Measurements from ENCODE around the gene ANGPTL5. TPM values are rescaled to one million over a fixed set of nuclear protein-coding genes. Genes with fewer than 3 reads are reported as not detected.

Gene ANGPTL5
- total RNA-seq (ENCODE audit: low replicate concordance): 0.23 TPM in 1 of 2 replicates, not detected in the other

GRCh38 chr11:101916422-101916821 lies at the start of gene ANGPTL5:
TSS of gene ANGPTL5 (minus strand) at chr11:101916522. CDS start at chr11:101907909, 8,613 bp downstream.

GRCh38 chr11:101914738-101915426 lies 1.4 kb downstream of the ANGPTL5 start, which contains the start of gene CEP126:
TSS of gene CEP126 (plus strand) at chr11:101915010. CDS start at chr11:101915285, 275 bp downstream.

Other genes starting within 250 kb of the ANGPTL5 start
- gene CEP126, start 1.5 kb downstream of the ANGPTL5 start, total RNA-seq (ENCODE audit: low replicate concordance): 1.1 and 2.5 TPM in 2 replicates
- 1.4 and 5.5 TPM in 2 replicates for gene CFAP300, start 130.9 kb upstream of the ANGPTL5 start, total RNA-seq (ENCODE audit: low replicate concordance)
- 85.3 and 168 TPM in 2 replicates for gene YAP1, start 193.9 kb upstream of the ANGPTL5 start, total RNA-seq (ENCODE audit: low replicate concordance)